T-helper 2 cell treated with Interferon-gamma antibody and Interleukin-4, amounts not matched to agents 5 μg/mL and 100 μg/mL, for 36 hours (primary cell): ENCODE data around the gene CACNA1H.
"Not testable (repeated sequence)": the region's sequence is repeated elsewhere in the genome, so short reads cannot be mapped to it uniquely, and the experiment has no call there.

Experiments
- DNase-seq: peaks from one replicate; pipeline ENCODE4 v3.0.0; 2021; ENCODE audit warnings: low spot score
- H3K27ac Mint-ChIP-seq: one replicate; pipeline ENCODE4 v1.8.0; 2021; ENCODE audit warnings: mild to moderate bottlenecking, mixed read lengths
- H3K27me3 Mint-ChIP-seq: one replicate; pipeline ENCODE4 v1.8.0; 2021; ENCODE audit warnings: low read depth, mixed read lengths
- H3K36me3 Mint-ChIP-seq: one replicate; pipeline ENCODE4 v1.8.0; 2021; ENCODE audit warnings: low read depth, mixed read lengths
- H3K4me1 Mint-ChIP-seq: one replicate; pipeline ENCODE4 v1.8.0; 2021; ENCODE audit warnings: low read depth, mixed read lengths
- H3K4me3 Mint-ChIP-seq: one replicate; pipeline ENCODE4 v1.8.0; 2022; ENCODE audit warnings: mild to moderate bottlenecking, moderate library complexity, mixed read lengths
- H3K9me3 Mint-ChIP-seq: one replicate; pipeline ENCODE4 v1.8.0; 2021; ENCODE audit warnings: mixed read lengths

The CACNA1H gene

GRCh38 chr16:1264345-1265089, 111.6 kb downstream of the CACNA1H start:
- no peak for DNase-seq
- peaks cover 14% of the 10 kb centered on the region for H3K27me3 Mint-ChIP-seq
- no peaks in the 10 kb centered on the region for H3K36me3 Mint-ChIP-seq
- H3K4me1 Mint-ChIP-seq: no peaks in the 10 kb centered on the region
- H3K9me3 Mint-ChIP-seq: peaks cover 10% of the 10 kb centered on the region
- H3K27ac Mint-ChIP-seq: no peak overlapping the region
- no peak overlapping the region for H3K4me3 Mint-ChIP-seq

DNA sequence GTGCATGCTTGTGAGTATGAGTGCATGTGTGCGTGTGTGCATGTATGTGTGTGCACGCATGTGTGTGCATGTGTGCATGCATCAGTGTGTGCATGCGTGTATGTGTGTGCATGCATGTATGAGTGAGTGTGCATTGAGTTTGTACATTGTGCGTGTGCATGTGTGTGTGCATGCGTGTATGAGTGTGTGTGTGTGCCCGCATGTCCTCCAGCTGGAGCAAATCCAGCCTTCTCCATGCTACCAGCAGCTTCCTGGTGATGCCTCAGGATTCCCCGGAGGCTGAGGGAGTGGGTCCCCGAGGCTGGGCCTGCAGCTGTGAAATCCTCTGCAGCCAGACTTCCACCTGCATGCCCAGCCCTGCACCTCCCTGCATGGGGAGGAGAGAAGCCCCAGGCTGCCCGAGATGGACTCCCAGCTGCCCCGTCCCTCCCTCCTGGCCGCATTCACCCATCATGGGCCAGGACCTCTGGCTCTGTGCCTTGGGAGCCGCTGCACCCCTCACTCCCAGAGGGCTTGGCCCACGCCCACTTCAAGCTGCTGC, 112.3 kb downstream of the CACNA1H start:
- H3K4me3 Mint-ChIP-seq: no peak overlapping the region

GRCh38 chr16:1265826-1266225, 112.9 kb downstream of the CACNA1H start:
- Mint-ChIP-seq H3K9me3 (peaks cover 10% of the 10 kb centered on the region), H3K27ac (no peak overlapping the region), H3K4me3 (no peak overlapping the region), H3K4me1 (no peaks in the 10 kb centered on the region), H3K27me3 (peaks cover 10% of the 10 kb centered on the region), H3K36me3 (no peaks in the 10 kb centered on the region)
- no peak for DNase-seq

More for the DNA sequence above, 112.3 kb downstream of the CACNA1H start:
- H3K27me3 Mint-ChIP-seq: peaks cover 14% of the 10 kb centered on the region
- H3K4me1 Mint-ChIP-seq: no peaks in the 10 kb centered on the region
- no peak for DNase-seq
- no peak overlapping the region for H3K27ac Mint-ChIP-seq
- H3K36me3 Mint-ChIP-seq: no peaks in the 10 kb centered on the region
- H3K9me3 Mint-ChIP-seq: peaks cover 10% of the 10 kb centered on the region

GRCh38 chr16:1269418-1269817, 116.5 kb downstream of the CACNA1H start:
- H3K4me1 Mint-ChIP-seq, H3K36me3 Mint-ChIP-seq, H3K27ac Mint-ChIP-seq: not testable (repeated sequence)

DNA sequence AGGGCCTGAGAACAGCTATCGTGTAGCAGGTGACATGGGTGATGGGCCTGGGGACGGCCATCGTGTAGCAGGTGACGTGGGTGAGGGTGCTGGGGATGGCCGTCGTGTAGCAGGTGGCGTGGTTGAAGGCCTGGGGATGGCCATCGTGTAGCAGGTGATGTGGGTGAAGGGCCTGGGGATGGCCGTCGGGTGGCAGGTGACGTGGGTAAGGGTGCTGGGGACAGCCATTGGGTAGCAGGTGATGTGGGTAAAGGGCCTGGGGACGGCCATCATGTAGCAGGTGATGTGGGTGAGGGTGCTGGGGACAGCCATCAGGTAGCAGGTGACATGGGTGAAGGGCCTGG, 118.4 kb downstream of the CACNA1H start:
- Mint-ChIP-seq H3K4me3 (no peak overlapping the region), H3K9me3 (no peaks in the 10 kb centered on the region), H3K27me3 (no peaks in the 10 kb centered on the region), H3K27ac (no peak overlapping the region), H3K36me3 (no peaks in the 10 kb centered on the region), H3K4me1 (no peaks in the 10 kb centered on the region)
- no peak for DNase-seq

More at GRCh38 chr16:1269418-1269817, 116.5 kb downstream of the CACNA1H start:
- DNase-seq, H3K9me3 Mint-ChIP-seq, H3K27me3 Mint-ChIP-seq, H3K4me3 Mint-ChIP-seq: not testable (repeated sequence)
